Left lung (tissue), 10 donors: Measurements from ENCODE around the gene EXT2. TPM values are rescaled to one million over a fixed set of nuclear protein-coding genes. Genes with fewer than 3 reads are reported as not detected.
A peak's percentile ranks its signal among the peaks of the same experiment; 100 is the strongest.

Experiments used
- ATAC-seq: fragments of 200-7000 bp; cut with Tn5 transposase; one replicate; pipeline ENCODE4 v1.9.1; 2020; ENCODE audit warnings: moderate library complexity
- DNase-seq, 4 donors: peaks; one replicate each; pipeline ENCODE4 v3.0.0-alpha.2; 2013 to 2020
- H3K27ac ChIP-seq, 2 donors: fragments of 200-600 bp; sonication (generic) in 1 of 2; one replicate each; pipeline versions ENCODE4 v1.5.0 to v1.8.0; 2020 to 2021
- H3K27me3 ChIP-seq, 2 donors: fragments of 200-600 bp; sonication (generic) in 1 of 2; one replicate each; pipeline versions ENCODE4 v1.5.0 to v1.8.0; 2020 to 2021
- H3K36me3 ChIP-seq, 2 donors: fragments of 200-600 bp; sonication (generic) in 1 of 2; one replicate each; pipeline versions ENCODE4 v1.5.0 to v1.8.0; 2020 to 2021
- H3K4me1 ChIP-seq, 2 donors: fragments of 200-600 bp; one replicate each; pipeline ENCODE4 v1.8.0; 2021
- H3K4me3 ChIP-seq, 2 donors: fragments of 200-600 bp; sonication (generic) in 1 of 2; one replicate each; pipeline versions ENCODE4 v1.5.0 to v1.8.0; 2020 to 2021; ENCODE audit warnings: mild to moderate bottlenecking in 1 of 2
- H3K9me3 ChIP-seq, 2 donors: fragments of 200-600 bp; sonication (generic) in 1 of 2; one replicate each; pipeline versions ENCODE4 v1.5.0 to v1.8.0; 2020 to 2021
- intact Hi-C, 2 donors: fragments of 100-400 bp; cut with DNase I; formaldehyde crosslinking; loops; one replicate each; pipeline versions ENCODE4 v1.11.2 to v1.14.2; 2022
- polyA plus RNA-seq, 6 donors: library from polyadenylated mRNA; unstranded; fragments of 120-200 nt; gene quantifications; one replicate each; pipeline ENCODE4 v1.2.1, GENCODE V29; 2013; ENCODE audit not compliant: insufficient read length in 6 of 6
- total RNA-seq, 2 donors: library from RNA; stranded (reverse); fragmentation: NEBNext Ultra II Directional; extraction: Animal tissue kit (Norgen Biotek cat#: 25700); gene quantifications; one replicate each; pipeline ENCODE4 v1.2.1, GENCODE V29; 2021
- TF ChIP-seq, protein P1 (sequence below), 2 donors: fragments of 200-600 bp; sonication (generic) in 1 of 2; IDR thresholded peaks; one replicate each; pipeline versions ENCODE4 v1.5.0 to v1.8.0; 2021; ENCODE audit warnings: antibody characterized with exemption in 2 of 2
- donor health status: DM: no; HTN: yes; CAD: no.
- donor health status: DM: no; HTN: no; CAD: no.

EXT2 gene
- total and polyA plus RNA-seq, 8 donors = 56.4 to 85.0 (median 76.8) TPM

DNA sequence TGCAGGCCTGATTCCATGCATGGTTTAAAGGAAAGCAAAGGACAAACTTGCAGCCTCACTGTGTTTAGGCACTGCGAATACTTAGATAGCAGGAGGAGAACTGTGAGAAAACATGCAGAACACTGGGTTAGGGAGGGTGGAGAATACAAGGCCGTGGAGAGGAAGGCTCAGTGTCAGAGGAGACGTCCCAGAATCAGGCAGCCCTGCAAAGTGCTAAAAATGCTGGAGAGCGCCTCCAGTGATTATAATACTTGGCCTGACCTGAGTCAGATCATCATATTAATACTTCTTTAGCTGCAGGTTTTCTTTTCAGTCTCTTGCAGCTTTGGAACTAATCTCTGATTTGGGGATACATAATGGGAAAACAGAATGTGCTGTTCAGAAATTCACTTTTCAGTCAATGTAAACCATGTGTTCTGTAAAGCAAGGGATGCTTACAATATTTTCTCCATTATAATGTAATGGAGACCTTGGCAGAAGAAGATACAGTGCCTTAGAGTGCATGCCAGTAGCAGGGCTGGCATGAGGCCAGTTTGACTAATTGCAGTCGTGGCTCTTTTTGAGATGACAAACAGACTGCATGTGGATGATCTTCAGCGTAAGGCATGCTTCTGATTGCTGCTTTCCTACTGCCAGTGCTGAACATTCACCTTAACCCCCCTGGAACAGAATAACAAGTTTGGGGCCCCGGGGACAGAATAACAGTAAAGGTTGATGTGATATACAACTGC lies 16.8 kb downstream of the EXT2 start:
- intact Hi-C loops = no loop called here
- Histone ChIP-seq H3K27ac (no peak overlapping the region), H3K36me3 (peaks cover 0 to 55% of the 10 kb centered on the region in 2 donors), H3K9me3 (no peaks in the 10 kb centered on the region), H3K27me3 (no peaks in the 10 kb centered on the region), H3K4me3 (no peak overlapping the region), H3K4me1 (peaks cover 0 to 10% of the 10 kb centered on the region in 2 donors)
- ATAC-seq (no peak), DNase-seq (no peak)
- TF ChIP-seq, protein P1, sequence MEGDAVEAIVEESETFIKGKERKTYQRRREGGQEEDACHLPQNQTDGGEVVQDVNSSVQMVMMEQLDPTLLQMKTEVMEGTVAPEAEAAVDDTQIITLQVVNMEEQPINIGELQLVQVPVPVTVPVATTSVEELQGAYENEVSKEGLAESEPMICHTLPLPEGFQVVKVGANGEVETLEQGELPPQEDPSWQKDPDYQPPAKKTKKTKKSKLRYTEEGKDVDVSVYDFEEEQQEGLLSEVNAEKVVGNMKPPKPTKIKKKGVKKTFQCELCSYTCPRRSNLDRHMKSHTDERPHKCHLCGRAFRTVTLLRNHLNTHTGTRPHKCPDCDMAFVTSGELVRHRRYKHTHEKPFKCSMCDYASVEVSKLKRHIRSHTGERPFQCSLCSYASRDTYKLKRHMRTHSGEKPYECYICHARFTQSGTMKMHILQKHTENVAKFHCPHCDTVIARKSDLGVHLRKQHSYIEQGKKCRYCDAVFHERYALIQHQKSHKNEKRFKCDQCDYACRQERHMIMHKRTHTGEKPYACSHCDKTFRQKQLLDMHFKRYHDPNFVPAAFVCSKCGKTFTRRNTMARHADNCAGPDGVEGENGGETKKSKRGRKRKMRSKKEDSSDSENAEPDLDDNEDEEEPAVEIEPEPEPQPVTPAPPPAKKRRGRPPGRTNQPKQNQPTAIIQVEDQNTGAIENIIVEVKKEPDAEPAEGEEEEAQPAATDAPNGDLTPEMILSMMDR (IDR thresholded peaks at IDR 0.05) = no peak

DNA sequence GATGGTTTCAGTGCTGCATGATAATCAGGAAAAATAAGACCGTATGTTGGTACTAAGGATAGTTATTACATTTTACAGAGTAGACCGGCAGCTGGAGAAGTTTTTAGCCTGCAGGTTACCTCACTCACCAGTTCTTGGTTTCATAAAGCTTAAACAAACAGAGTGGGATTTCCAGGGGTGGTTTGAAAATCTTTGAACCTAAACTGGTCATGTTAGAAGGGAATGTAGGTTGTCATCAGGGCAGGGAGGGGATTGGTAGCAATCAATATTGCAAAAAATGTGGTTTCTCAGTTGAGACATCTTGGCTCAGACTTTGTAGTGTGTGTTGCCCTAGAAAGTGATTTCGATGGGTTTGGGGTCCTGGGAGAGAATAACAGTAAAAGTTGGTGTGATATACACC lies 17.5 kb downstream of the EXT2 start:
- no peak for ATAC-seq
- peaks cover 0 to 50% of the 10 kb centered on the region in 2 donors for H3K36me3 ChIP-seq

DNA sequence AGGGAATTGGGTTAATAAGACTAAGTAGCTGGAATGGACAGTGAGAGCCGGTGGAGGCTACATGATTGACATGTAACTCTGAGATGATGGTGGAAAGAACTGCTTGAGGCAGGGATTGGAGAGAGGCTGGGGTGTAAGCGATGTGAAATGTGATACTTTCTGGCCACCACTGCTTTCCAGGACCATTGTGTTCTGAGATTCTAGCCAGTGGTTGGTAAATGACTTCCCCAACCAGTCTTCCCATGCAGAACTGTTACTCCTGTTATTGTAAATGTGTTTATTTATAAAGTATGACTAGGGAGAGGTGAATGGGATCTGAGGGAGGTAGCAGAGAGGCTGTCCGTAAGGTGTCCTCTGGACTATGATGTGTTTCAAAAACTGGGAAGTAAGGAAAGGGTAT lies 18.1 kb downstream of the EXT2 start:
- Histone ChIP-seq H3K9me3 (no peaks in the 10 kb centered on the region), H3K27ac (no peak overlapping the region), H3K27me3 (no peaks in the 10 kb centered on the region), H3K4me1 (peaks cover 0 to 10% of the 10 kb centered on the region in 2 donors), H3K36me3 (peaks cover 0 to 44% of the 10 kb centered on the region in 2 donors), H3K4me3 (no peak overlapping the region)
- intact Hi-C loops = no loop called here
- ATAC-seq (no peak), DNase-seq (no peak)
- TF ChIP-seq, protein P1 (IDR thresholded peaks at IDR 0.05) = no peak

More for the DNA sequence above, 17.5 kb downstream of the EXT2 start:
- Histone ChIP-seq H3K27ac (no peak overlapping the region), H3K9me3 (no peaks in the 10 kb centered on the region), H3K4me3 (no peak overlapping the region), H3K27me3 (no peaks in the 10 kb centered on the region), H3K4me1 (peaks cover 0 to 10% of the 10 kb centered on the region in 2 donors)
- TF ChIP-seq, protein P1 (IDR thresholded peaks at IDR 0.05) = no peak
- intact Hi-C loops = no loop called here
- no peak for DNase-seq

DNA sequence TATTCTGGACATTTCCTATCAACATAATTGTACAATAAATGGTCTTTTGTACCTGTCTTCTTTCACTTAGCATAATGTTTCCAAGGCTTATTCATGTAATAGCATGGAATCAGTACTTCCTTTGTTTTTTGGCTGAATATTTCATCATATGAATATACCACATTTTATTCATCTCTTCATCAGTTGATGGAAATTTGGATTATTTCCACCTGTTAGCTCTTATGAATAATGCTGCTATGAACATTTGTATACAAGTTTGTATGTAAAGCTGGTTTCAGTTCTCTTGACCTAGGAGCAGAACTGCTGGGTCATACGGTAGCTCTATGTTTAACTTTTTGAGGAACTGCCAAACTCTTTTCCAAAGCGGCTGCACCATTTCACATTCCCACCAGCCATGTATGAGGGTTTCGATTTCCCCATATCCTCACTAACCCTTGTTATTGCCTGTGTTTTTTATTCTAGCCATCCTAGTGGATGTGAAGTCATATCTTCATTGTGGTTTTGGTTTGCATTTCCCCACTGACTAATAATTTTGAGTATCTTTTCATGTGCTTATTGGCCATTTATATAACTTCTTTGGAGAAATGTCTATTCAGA lies 20.9 kb downstream of the EXT2 start:
- TF ChIP-seq, protein P1 (IDR thresholded peaks at IDR 0.05) = no peak
- Histone ChIP-seq H3K9me3 (no peaks in the 10 kb centered on the region), H3K4me3 (no peak overlapping the region), H3K27ac (no peak overlapping the region), H3K4me1 (peaks cover 0 to 10% of the 10 kb centered on the region in 2 donors), H3K36me3 (peaks cover 0 to 41% of the 10 kb centered on the region in 2 donors), H3K27me3 (no peaks in the 10 kb centered on the region)
- no peak for DNase-seq
- intact Hi-C loops = no loop called here
- ATAC-seq = peak; percentile 37

DNA sequence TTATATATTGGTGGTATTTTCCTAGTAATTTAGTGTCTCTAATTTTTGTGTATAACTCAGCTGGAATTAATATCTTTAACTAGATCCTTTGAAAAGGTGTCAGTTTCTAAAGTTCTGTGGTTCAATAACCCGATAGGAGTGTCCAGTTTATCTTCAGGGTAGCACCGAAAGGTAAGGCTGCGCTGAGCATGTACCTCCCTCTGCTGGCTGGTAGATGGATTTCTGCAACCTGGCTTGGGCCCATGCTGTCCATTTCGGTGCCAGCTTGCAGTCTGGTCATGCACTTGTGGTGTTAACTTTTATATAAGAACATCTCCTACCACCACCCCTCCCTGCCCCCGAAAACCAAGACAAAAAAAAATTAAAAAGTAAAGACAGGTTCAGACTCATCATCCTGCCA lies 24.7 kb downstream of the EXT2 start:
- Histone ChIP-seq H3K4me1 (peaks cover 0 to 10% of the 10 kb centered on the region in 2 donors), H3K4me3 (no peak overlapping the region), H3K36me3 (peaks cover 0 to 37% of the 10 kb centered on the region in 2 donors), H3K9me3 (no peaks in the 10 kb centered on the region), H3K27me3 (no peaks in the 10 kb centered on the region), H3K27ac (no peak overlapping the region)
- no peak for ATAC-seq
- intact Hi-C loops = no loop called here
- no peak for DNase-seq
- TF ChIP-seq, protein P1 (IDR thresholded peaks at IDR 0.05) = no peak
